NCI-H1417 treated with DMSO at 0.1 percent for 48 hours (cell line): ENCODE measurements around the gene MED23.
"Not testable (repeated sequence)": the region's sequence is repeated elsewhere in the genome, so short reads cannot be mapped to it uniquely, and the experiment has no call there.

Experiments
- DNase-seq: peaks from one replicate; lab custom pipeline; 2025; lab: John Stamatoyannopoulos, UW

MED23 gene

DNA sequence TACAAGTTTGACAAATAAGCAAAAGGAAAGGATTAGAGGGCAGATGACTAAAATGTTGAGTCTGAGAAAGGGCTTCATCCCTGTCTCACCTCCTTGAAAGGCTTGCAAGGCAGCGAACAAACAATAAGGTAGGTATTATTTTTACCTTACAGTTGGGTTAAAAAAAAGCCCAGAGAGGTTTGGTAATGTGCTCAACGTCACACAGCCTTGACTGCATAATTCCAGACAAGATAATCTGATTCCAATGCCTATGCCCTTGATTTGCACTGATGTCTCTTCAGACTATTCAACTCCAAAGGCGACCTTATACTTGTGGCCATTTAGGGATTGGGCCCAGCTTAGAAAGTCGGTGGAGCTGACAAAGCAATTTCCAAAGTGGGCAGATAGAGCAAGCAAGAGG is 53.4 kb downstream of the MED23 start:
- DNase-seq: no peak

DNA sequence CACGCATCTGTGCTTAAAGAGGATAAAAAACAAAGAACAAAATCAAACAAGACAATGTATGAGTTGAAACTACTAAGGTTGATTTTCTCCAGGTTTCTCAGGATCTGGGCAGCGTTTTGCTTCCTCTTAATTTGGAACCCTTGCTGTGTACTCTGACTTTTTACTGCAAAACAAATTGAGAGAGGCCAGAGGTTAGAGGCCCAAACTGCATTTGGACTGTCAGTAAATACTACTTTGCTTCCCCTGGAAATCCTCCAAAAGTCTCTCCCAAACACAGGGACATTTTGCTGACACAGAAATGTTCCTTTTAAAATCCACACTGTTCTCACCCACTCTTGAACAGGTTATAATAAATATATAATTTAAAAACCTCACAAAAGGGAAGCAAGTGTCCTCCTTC is 53.9 kb downstream of the MED23 start:
- DNase-seq: no peak

DNA sequence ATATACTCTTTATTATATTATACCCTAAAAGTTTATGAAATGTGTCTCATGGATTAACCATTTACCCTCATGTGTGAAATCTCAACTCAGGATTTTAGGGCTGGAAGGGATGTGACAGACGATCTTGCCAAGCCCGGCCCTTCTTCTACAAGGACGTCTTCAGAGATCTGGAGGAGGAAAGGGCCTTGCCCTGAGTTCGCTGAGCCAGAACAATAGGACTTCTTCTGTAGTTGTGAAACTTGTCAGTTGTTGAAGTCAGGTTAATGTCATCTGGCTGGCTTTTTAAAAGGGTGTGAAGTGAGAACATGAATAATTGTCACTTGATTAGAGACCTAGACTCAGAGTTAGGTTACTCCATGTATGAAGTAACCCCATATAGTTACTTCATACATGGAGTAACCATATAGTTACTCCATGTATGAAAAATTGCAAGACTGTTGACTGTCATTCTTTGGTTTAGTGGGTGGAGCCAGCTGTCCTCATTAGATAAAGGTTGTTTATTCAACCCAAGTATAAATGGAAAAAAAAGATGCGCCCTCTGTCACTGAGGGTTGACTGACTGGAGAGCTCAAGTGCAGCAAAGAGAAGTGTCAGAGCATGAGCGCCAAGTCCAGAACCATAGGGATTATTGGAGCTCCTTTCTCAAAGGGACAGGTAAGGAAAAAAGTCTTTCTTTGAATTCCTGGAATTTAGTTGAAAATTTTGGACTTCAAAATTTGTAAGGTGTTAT is 55.2 kb downstream of the MED23 start, which contains the start of gene ARG1:
ARG1 (plus strand) TSS at position 541 of the 730 bp plus-strand sequence; CDS start at position 598, 57 bp downstream.
- DNase-seq: no peak

DNA sequence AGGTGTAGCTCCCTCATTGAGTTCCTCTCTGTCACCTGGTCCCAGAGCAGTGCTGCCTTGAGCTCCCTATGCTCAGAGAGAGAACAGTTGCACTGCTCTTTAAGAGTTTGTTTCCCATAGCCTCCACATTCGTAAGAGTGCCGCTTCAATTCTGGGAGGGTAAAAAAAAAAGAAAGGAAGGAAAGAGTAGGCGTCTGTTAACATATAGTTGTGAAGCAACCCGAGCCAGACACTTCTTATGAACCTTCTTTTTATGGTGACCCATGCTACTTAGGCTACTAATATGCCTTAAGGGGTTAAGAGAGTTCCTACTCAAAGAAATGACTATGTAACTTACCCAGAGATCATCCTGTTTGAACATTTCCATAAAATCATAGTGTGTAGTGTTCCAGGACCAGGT is 59.3 kb downstream of the MED23 start:
- DNase-seq: no peak

DNA sequence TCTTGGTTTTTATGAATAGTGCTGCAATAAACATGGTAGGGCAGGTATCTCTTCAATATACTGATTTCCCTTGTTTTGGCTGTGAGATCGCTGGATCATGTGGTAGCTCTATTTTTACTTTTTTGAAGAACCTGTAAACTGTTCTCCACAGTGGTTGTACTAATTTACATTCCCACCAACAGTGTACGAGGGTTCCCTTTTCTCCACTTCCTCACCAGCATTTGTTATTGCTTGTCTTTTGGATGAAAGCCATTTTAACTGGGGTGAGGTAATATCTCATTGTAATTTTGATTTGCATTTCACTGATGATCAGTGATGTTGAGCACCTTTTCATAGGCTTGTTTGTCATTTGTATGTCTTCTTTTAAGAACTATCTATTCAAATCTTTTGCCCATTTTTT is 63.0 kb downstream of the MED23 start:
- DNase-seq: no peak

DNA sequence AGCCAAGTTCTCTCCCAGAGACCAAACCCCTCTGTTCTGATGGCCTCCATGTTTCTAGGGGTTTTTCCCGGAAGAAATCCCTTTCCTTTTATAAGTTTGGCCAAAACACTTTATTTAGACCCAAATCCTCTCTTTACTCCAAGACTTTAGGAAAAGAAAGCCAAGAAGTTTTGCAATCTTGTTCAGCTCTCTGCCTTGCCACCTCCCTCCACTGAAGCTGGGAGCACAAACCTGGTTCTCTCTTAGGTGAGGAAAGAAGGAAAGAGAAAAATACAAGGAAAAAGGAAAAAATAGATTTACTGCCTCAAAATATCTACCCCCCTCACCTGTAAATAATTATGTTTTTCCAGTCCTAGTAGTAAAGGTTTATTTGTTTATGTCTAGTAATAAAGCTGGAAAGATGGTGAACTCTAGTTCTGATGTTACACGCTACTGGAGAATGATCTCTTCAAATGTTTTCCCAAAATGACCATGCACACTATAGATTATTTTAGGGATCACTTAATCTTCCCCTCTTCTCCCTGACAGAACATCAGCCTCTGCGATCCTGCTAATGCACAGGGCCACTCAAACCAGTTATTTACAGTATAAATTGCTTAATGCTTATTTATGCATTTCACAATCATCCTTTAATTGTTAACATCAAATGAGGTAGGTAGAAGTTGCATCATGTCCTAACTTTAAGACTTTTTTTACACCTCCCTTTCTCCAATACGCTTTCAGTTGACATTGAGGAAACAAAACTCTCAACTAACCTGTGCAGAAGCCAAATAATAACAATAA is 65.9 kb downstream of the MED23 start:
- no peak for DNase-seq

DNA sequence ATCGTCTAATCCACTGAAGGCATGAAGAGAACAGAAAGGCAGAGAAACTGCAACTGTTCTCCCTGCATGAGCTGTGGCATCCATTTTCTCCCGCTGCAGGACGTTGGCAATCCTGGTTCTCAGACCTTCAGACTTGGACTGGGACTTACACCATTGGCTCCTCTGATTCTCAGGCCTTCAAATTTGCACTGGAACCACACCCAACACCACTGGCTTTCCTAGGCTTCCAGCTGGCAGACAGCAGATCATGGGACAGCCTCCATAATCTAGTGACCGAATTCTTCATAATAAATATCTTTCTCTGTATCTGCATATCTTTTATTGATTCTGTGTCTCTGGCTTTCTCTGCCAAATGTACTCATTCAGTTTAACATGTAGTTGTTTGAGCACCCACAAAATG is 69.1 kb downstream of the MED23 start:
- DNase-seq: no peak

DNA sequence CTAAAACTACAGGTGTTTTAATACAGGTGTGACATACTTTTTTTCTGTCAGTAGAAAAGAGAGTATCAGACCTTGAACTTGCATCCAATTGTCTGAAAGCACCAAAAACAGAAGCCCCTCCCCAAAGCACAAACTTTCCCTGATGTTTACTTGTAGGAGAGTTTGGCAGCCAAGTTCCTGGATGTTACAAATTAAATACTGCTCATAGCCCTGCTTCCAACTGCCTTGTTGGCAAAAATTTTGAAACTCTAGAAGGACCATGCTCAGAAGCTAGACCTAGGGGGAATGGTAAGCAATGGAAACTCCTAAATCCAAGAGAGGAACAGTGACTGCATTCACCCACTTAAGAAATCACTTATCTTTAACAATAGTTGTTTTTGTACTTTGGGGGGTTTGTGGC is 72.0 kb downstream of the MED23 start:
- no peak for DNase-seq

DNA sequence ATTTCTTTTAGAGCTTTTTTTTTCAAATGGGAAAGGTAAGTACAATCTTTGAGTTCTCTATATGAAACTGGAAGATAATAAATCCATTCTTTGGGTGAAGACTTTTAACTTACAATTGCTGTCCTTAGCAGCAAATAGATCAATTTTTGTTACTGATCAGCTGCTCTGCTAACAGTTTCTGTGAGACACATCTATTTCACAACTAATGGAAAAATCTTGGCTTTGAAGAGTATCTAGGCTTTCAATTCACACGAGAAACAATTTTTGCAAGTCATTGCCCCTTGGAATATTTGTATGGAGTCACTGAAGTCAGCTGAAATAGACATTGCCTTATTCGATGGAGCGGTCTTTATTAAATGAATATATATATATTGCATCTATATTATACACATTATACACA is 75.5 kb downstream of the MED23 start:
- DNase-seq: no peak

DNA sequence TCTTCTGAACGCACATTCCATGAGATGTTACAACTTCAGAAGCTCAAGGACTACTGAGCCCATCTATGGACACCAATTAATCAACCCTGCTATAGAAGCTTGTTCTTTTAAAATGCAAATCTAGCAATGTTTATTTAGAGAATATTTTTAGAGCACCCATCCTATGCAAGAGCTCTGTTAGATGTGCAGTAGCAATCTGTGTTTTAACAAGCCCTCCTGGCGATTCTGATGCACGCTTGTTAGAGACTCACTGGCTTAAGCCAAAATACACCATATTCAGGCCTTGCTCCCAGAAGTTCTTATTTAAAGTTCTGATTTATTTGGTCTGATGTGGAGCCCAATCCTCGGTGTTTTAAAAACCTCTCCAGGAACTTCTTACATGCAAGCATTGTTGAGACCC is 76.1 kb downstream of the MED23 start:
- DNase-seq: no peak

DNA sequence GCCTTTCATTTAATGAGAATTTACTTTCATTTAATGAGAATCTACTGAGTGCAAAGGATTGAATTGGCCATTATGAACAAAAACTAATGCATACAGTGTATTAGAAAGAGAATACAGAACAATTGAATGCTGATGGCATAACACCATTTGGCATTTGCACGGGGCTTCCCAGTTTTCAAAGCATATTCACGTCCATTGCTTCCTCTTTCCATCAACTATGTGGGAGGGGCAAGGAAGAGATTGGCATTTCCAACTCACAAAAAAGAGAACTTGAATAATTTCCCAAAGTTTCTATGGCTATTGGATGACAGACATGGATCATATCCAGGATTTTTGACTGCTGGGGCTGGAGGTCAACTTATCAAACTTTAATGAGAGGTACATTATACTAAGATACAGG is 78.2 kb downstream of the MED23 start:
- DNase-seq: no peak

DNA sequence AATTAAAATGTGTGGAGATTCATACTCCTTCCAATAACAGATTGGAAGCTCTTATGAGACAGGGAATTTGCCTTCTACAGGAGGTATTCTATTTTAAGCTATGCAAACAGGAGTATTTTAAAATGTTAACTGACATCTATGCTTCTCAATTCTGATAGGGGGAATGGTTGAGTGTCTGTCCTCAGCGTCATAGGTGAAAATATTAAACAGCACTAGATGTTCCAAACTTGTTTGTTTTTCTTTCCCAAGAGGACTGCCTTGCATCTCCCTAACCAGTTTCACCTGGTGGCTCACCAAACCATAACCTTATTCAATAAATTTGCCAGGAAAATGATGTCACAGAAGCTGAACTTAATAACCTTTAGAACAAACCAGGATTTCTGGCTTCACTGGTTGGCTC is 79.6 kb downstream of the MED23 start:
- DNase-seq: no peak

DNA sequence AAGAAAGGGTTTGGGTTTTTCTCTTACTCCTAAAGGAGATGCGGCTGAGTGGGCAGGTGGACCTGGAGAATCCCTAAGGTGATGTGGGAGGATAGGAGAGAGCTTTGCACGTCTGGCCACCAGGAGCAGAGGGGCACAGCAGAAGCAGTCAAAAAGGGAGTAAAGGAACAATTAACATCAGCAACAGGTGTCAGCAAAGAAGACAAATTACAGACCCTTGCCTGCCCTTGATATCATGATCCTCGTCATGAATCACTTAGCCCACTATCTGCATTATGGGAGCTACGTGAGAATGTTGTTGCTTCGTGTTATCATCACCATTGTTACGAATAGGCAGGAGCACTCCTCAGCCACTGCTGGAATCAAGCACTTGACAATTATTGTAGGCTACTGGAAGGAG is 80.6 kb downstream of the MED23 start:
- DNase-seq: no peak

DNA sequence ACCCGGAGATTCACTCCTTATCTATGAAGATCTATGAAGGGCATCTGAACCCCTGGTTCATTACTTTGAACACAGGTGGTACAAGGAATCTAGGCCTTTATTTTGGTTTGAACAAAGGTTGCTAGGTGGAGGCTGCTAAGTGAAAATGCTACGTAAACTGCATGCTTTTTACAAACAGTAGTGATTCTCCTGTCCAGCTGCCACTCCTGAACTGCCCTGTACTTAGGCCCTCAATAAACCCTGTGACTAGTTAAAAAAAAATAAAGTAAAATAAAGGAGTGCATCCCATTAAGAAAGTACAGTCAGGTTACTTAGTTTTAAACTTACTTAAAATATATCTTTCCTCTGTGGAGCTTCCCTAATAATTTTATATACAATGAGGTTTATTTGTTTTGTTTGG is 82.7 kb downstream of the MED23 start:
- no peak for DNase-seq

DNA sequence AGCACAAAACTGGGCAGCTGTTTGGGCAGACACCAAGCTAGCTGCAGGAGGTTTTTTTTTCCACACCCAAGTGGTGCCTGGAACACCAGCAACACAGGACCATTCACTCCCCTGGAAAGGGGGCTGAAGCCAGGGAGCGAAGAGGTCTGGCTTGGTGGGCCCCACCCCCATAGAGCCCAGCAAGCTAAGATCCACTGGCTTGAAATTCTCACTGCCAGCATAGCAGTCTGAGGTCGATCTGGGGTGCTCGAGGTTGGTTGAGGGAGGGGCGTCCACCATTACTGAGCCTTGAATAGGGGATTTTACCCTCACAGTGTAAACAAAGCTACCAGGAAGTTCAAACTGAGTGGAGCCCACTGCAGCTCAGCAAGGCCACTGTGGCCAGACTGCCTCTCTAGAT is 89.4 kb downstream of the MED23 start:
- not testable (repeated sequence) for DNase-seq

DNA sequence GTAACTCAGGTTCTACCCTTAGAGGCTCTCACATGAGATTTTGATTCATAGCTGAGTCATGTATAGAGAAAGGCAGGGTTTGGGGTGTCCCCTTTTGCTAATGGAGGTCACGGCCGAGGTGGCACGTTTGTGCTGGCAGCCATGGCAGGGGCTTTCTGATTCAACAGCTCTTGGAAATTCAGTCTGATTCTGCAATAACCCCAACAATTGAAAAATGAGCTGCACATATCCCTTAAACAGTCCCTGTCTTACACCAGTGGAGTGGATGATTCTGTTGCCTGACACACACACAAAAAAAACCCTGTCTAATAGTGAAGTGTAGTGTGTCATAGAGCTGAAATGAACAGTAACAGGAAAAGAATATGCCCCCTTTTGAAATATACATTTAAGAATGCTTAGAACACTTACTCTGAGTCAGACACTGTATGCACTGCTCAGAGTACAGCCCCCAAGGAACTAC is 95.4 kb downstream of the MED23 start:
- no peak for DNase-seq

DNA sequence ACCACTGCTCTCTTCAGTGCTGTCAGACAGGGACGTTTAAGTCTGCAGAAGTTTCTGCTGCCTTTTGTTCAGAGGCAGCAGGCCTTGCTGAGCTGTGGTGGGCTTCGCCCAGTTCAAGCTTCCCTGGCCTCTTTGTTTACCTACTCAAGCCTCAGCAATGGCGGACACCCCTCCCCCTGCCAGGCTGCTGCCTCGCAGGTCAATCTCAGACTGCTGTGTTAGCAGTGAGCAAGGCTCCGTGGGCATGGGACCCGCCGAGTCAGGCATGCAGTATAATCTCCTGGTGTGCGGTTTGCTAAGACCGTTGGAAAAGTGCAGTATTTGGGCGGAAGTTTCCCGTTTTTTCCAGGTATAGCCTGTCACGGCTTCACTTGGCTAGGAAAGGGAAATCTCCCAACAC is 96.4 kb downstream of the MED23 start:
- DNase-seq: not testable (repeated sequence)

DNA sequence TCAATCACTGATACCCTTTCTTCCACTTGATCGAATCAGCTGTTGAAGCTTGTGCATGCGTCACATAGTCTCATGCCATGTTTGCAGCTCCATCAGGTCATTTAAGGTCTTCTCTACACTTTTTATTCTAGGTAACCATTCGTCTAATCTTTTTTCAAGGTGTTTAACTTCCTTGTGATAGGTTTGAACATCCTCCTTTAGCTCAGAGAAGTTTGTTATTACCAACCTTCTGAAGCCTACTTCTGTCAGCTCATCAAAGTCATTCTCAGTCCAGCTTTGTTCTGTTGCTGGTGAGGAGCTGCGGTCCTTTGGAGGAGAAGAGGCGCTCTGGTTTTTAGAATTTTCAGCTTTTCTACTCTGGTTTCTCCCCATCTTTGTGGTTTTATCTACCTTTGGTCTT is 97.1 kb downstream of the MED23 start:
- DNase-seq: not testable (repeated sequence)

DNA sequence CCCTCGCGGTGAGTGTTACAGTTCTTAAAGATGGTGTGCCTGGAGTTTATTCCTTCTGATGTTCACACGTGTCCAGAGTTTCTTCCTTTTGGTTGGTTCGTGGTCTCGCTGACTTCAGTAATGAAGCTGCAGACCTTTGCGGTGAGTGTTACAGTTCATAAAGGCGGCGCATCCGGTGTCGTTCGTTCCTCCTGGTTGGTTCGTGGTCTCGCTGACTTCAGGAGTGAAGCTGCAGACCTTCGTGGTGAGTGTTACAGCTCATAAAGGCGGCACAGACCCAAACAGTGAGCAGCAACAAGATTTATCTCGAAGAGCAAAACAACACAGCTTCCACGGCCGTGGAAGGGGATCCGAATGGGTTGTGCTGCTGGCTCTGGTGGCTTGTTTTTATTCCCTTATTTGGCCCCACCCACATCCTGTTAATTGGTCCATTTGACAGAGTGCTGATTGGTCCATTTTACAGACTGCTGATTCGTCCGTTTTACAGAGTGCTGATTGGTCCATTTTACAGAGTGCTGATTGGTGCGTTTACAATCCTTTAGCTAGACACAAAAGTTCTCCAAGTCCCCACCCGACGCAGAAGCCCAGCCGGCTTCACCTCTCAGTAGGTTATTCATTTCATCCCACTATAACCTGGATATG is 103.2 kb downstream of the MED23 start:
- no peak for DNase-seq

DNA sequence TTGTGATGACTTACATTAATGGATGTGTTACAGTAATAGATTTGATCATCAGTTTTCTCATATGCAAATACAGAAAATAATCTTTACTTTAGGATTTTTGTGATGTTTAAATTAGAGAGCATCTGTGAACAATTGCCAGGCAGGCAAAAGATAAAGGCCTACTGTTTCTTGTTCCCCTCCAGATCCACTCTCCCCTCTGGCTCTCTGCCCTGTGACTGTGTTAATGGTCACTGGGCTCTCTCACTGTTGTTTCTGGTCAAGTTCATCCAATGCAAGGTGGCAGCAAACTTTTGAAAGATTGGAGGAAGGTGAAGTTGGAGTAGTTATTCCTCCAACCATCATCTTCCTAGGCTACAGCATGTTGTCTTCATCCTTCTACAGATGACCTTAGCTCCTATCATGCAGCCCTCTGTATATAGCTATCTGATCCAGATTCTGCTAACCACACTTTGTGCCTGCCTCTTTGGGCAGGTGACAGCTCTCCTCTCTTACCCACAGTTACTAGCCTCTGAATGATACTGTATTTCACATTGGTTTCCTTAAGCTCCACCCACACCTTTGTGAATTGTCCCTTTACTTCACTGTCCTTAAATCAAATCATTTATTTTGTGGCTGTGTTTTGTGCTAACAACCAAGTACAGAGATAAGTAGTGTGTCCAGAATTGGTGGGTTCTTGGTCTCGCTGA is 103.9 kb downstream of the MED23 start:
- DNase-seq: no peak
